ENCODE results near the gene DLGAP1. TPM values are rescaled to one million over a fixed set of nuclear protein-coding genes. Genes with fewer than 3 reads are reported as not detected.

Gene DLGAP1
- total RNA-seq, 1 experiment from 2014 or later, result 0.39 TPM

DNA sequence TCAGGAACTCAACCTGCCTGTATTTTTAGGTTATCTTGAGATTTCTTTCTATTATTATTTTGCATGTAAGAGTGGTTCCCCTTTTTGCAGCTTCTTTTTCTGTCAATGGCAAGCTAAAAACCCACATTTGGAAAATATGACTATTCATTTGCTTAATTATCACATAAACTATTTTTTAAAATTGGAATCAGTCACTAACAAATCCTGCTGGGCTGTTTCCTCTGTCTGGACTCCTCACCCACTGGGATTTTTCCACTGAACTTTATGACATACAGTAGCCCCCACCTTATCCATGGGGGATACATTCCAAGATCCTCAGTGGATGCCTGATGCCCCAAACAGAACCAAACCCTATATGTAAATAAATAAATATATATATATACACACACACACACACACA, 447.3 kb downstream of the DLGAP1 start:
- DNase-seq (ENCODE audit: low read depth, low spot score) (no peak), ATAC-seq (no peak)
- intact Hi-C loops (cut with micrococcal nuclease), result no loop called here
- Histone ChIP-seq H3K79me2 (ENCODE audit: insufficient read depth, low read length) (no peaks in the 10 kb centered on the region), H2AFZ (ENCODE audit: low read depth, low read length, poor library complexity, severe bottlenecking) (no peak overlapping the region), H3K9ac (ENCODE audit: low read length) (no peak overlapping the region), H4K20me1 (ENCODE audit: insufficient read depth) (no peaks in the 10 kb centered on the region), H3K4me2 (ENCODE audit: low read length) (no peak overlapping the region), H3K4me3 (replicated peaks in 1 of 2; ENCODE audit: low read depth in 1 of 2, low read length in 2 of 2) (no peak overlapping the region), H3K36me3 (ENCODE audit: control insufficient read depth in 1 of 2, insufficient read depth in 2 of 2, low read length in 2 of 2) (no peaks in the 10 kb centered on the region), H3K9me2 (ENCODE audit: insufficient read depth) (no peaks in the 10 kb centered on the region), H3K4me1 (ENCODE audit: control insufficient read depth in 1 of 2, insufficient read depth in 2 of 2, low read length in 2 of 2) (peaks cover 13% of the 10 kb centered on the region in 2 experiments), H3K27ac (ENCODE audit: low read depth, low read length) (no peak overlapping the region), H3K9me3 (ENCODE audit: control insufficient read depth in 1 of 2, insufficient read depth in 1 of 2, low read depth in 1 of 2, low read length in 2 of 2) (no peaks in the 10 kb centered on the region), H3K27me3 (ENCODE audit: insufficient read depth, low read length) (no peaks in the 10 kb centered on the region)
- no TSS peak for BruUV-seq (replicated peaks)
- RAD21 ChIA-PET (ENCODE audit: low non-redundant PET in 1 of 2, low total read pairs in 2 of 2, uncharacterized antibody in 2 of 2, unreplicated experiment in 2 of 2), result no interaction called here
- CTCF ChIA-PET, result interaction anchor here (1.4 kb wide), 1 partner anchor 13 kb away, joined by 3 read pairs; no protein-coding TSS in a partner anchor
- TF ChIP-seq, protein P1, sequence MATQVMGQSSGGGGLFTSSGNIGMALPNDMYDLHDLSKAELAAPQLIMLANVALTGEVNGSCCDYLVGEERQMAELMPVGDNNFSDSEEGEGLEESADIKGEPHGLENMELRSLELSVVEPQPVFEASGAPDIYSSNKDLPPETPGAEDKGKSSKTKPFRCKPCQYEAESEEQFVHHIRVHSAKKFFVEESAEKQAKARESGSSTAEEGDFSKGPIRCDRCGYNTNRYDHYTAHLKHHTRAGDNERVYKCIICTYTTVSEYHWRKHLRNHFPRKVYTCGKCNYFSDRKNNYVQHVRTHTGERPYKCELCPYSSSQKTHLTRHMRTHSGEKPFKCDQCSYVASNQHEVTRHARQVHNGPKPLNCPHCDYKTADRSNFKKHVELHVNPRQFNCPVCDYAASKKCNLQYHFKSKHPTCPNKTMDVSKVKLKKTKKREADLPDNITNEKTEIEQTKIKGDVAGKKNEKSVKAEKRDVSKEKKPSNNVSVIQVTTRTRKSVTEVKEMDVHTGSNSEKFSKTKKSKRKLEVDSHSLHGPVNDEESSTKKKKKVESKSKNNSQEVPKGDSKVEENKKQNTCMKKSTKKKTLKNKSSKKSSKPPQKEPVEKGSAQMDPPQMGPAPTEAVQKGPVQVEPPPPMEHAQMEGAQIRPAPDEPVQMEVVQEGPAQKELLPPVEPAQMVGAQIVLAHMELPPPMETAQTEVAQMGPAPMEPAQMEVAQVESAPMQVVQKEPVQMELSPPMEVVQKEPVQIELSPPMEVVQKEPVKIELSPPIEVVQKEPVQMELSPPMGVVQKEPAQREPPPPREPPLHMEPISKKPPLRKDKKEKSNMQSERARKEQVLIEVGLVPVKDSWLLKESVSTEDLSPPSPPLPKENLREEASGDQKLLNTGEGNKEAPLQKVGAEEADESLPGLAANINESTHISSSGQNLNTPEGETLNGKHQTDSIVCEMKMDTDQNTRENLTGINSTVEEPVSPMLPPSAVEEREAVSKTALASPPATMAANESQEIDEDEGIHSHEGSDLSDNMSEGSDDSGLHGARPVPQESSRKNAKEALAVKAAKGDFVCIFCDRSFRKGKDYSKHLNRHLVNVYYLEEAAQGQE (IDR thresholded peaks at IDR 0.05; ENCODE audit: low read depth), result no peak
- TF ChIP-seq POLR2A (IDR thresholded peaks at IDR 0.05; ENCODE audit: borderline replicate concordance, extremely low read depth, insufficient read depth, insufficient read length) (no peak), ZFX (IDR thresholded peaks at IDR 0.05) (no peak), SIN3A (IDR thresholded peaks at IDR 0.05; ENCODE audit: low read depth) (no peak), SRF (IDR thresholded peaks at IDR 0.05; ENCODE audit: low read depth) (no peak), RAD21 (IDR thresholded peaks at IDR 0.05; ENCODE audit: low read depth) (no peak), YY1 (IDR thresholded peaks at IDR 0.05; ENCODE audit: extremely low read depth, insufficient replicate concordance, low read depth, low read length) (no peak), TCF7L2 (IDR thresholded peaks at IDR 0.05; ENCODE audit: borderline replicate concordance, extremely low read depth, insufficient read depth, insufficient read length) (no peak), EGR1 (IDR thresholded peaks at IDR 0.05; ENCODE audit: low read depth) (no peak), ELF1 (IDR thresholded peaks at IDR 0.05; ENCODE audit: borderline replicate concordance, low read depth) (no peak)
- TF ChIP-seq, protein P2, sequence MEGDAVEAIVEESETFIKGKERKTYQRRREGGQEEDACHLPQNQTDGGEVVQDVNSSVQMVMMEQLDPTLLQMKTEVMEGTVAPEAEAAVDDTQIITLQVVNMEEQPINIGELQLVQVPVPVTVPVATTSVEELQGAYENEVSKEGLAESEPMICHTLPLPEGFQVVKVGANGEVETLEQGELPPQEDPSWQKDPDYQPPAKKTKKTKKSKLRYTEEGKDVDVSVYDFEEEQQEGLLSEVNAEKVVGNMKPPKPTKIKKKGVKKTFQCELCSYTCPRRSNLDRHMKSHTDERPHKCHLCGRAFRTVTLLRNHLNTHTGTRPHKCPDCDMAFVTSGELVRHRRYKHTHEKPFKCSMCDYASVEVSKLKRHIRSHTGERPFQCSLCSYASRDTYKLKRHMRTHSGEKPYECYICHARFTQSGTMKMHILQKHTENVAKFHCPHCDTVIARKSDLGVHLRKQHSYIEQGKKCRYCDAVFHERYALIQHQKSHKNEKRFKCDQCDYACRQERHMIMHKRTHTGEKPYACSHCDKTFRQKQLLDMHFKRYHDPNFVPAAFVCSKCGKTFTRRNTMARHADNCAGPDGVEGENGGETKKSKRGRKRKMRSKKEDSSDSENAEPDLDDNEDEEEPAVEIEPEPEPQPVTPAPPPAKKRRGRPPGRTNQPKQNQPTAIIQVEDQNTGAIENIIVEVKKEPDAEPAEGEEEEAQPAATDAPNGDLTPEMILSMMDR (IDR thresholded peaks at IDR 0.05 in 2 of 3, conservative IDR thresholded peaks at IDR 0.05 in 1 of 3; ENCODE audit: borderline replicate concordance in 1 of 3, insufficient read depth in 1 of 3, low read depth in 2 of 3, low read length in 2 of 3), result no peak
- POLR2A ChIA-PET, result no interaction called here

All from HCT116 (cell line).